T1000 (cell line): ENCODE data around the gene PRR20B.
"Not testable (repeated sequence)": the region's sequence is repeated elsewhere in the genome, so short reads cannot be mapped to it uniquely, and the experiment has no call there.

Source experiments
- DNase-seq: peaks from one replicate; lab custom pipeline; 2025; ENCODE audit warnings: mixed read lengths; lab: John Stamatoyannopoulos, UW

Gene PRR20B

GRCh38 chr13:57147188-57147587, at the start of gene PRR20B:
PRR20B (plus strand) TSS chr13:57147488; CDS start chr13:57147875, 387 bp downstream.
- not testable (repeated sequence) for DNase-seq

GRCh38 chr13:57114945-57115344, 32.3 kb upstream of the PRR20B start:
- no peak for DNase-seq

- DNase-seq: no peak
Observed at GRCh38 chr13:57123681-57124080, 23.6 kb upstream of the PRR20B start.

- no peak for DNase-seq
Observed at GRCh38 chr13:57128909-57129308, 18.4 kb upstream of the PRR20B start.

GRCh38 chr13:57136093-57136492, 11.2 kb upstream of the PRR20B start:
- DNase-seq: no peak

- DNase-seq: no peak
Observed at GRCh38 chr13:57137585-57137984, 9.7 kb upstream of the PRR20B start.

GRCh38 chr13:57138988-57139387, 8.3 kb upstream of the PRR20B start:
- DNase-seq: no peak

- DNase-seq: not testable (repeated sequence)
Observed at GRCh38 chr13:57139781-57140180, 7.5 kb upstream of the PRR20B start.

GRCh38 chr13:57140235-57140968, 6.9 kb upstream of the PRR20B start, which contains the start of gene PRR20A:
PRR20A (plus strand) TSS chr13:57140918; CDS start chr13:57141305, 387 bp downstream.
- DNase-seq: not testable (repeated sequence)

- not testable (repeated sequence) for DNase-seq
Observed at GRCh38 chr13:57148106-57148505, 818 bp downstream of the PRR20B start.

- DNase-seq: not testable (repeated sequence)
Observed at GRCh38 chr13:57153761-57154160, 6.5 kb downstream of the PRR20B start, which contains the start of gene PRR20C. PRR20C (plus strand) TSS chr13:57154061; CDS start chr13:57154448, 387 bp downstream.

GRCh38 chr13:57160332-57160731, 13.0 kb downstream of the PRR20B start, which contains the start of gene PRR20D:
PRR20D (plus strand) TSS chr13:57160632; CDS start chr13:57161019, 387 bp downstream.
- not testable (repeated sequence) for DNase-seq

- not testable (repeated sequence) for DNase-seq
Observed at GRCh38 chr13:57166897-57167296, 19.6 kb downstream of the PRR20B start, which contains the start of gene PRR20E. PRR20E (plus strand) TSS chr13:57167197; CDS start chr13:57167584, 387 bp downstream.

GRCh38 chr13:57191667-57192066, 44.4 kb downstream of the PRR20B start:
- DNase-seq: no peak
